Ecto neural progenitor cell (in vitro differentiated cells): Measurements from ENCODE around the gene SSTR5.

Experiments
- DNase-seq: peaks from one replicate; pipeline ENCODE4 v3.0.0-alpha.2; 2018; ENCODE audit warnings: low spot score

Gene SSTR5

DNA sequence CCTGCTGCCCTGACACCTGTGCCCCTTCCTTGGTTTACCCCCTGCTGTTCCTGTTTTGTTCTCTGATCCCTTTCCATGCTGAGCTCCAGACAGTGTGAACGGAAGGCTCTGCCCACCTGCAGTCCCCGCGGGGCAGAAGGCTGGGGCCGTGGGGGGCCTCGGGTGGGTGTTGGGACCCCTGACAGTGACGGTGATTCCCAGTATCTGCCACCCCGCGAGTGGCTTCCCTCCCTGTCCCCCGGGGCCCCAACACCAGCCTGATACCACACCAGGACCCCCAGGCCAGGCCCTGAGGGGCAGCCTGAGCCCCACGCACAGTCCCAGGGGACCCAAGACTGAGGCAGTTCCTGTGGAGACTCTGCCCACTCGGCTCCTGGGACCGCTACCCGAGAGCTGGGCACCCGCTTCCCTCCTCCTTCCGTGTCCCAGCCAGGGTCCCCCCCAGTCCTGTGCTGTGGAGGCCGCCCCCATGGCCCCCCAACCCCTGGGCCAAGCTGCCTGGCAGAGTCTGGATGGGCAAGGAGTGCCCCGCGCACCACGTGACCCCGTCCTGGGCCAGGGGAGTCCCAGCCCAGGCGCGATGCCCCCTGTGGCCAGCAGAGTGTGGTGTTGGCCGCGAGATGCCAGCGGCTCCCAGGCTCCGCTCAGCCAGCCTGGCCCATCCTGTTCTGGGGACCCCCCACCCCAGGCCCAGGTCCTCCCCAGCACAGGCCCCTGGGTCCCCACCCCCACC is 33.5 kb downstream of the SSTR5 start:
- peak; percentile 88 for DNase-seq

DNA sequence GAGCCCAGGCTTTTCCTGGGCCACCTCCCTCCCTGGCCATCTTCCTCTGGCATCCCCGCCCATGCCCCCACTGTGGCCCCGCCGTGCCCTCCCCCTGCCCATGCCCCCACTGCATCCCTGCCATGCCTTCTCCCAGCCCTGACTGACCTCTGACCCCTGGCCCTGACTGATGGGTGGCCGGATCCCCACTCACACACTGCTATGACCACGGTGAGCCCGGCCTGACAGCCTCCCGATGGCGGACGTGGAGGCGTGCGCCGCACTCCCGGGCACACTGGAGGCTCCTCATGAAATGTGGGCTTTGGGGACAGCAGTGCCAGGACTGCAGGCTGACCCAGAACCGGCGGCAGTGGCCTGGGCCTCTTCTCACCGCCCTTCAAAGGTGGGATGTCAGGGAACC is 34.1 kb downstream of the SSTR5 start:
- DNase-seq, result no peak

DNA sequence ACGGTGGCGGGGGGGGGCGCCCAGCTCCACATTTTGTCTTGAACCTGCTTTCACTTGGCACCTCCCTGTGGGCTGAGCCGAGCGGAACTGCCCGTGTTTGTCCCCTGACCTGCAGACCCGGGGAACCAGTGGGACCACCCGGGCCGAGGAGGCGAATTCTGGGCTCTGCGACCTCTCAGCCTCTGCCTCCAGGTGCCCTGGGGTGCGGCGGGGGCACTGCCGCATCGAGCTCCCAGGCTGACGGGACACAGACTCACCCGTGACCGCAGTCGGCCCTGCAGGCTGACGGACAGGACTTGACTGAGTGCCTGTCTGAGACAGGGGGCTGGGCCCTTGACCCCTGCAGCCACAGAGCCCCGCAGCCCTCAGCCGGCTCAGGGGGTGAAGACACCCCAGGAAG is 34.6 kb downstream of the SSTR5 start:
- no peak for DNase-seq

DNA sequence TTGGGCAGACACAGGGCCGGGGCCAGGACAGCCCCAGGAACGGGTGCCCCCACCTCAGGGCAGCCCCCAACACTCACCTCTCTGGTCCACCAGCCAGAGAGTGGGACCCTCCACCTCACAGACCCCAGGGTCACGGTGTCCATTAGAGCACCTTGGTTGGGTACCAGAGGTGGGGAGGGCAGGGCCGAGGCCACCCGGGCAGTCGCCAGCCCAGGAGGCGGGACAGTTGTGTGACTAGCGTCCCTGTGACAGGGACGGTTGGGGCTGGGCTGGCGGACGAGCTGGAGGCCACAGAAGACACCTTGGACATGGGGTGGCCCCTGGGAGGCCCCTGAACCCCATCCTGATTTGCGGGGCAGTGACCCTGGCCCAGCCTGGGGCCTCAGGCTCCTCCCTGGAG is 35.2 kb downstream of the SSTR5 start:
- no peak for DNase-seq

DNA sequence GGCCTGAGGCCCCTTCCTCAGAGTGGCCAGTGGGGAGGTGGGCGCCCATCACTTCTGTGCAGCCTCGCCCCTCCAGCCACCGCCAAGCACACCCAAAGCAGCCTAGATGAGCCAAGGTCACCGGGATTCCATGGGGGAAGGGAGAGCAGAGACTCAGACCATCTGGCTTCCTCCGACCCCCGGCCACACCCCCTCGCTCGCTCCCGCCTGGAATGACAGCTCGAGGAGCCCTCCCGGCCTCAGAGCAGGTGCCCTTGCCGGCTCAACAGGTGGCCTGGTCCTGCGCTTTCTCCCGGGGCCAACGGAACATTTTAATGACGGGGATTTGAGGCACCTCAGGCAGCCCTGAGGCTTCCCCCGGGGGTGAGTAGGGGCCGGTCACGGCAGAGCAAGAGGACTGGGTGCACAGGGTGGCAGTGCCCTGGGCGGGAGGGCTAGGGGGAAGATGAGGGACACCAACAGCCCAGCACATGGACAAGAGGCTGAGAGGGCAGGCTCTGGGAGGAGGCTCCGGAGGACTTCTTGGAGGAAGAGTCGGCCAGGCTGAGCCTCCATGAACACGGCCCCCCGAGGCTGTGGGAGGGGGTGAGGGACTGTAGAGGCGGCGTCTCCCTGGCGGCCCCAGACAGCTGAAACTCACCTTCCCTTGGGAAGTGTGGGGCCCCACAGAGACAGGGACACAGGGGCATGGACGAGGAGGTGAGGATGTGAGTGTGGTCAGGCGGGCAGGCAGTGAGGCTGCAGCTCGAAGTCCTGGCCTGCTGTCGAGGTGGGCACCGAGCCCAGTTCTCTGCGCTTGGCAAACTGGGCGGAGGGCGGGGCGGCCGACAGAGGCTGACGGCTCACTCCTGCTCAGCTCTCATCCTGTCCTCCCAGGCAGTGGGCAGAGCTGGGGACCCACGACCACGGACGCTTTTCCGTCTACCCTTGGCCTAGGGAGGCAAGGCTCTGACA is 36.0 kb downstream of the SSTR5 start:
- DNase-seq, result no peak

DNA sequence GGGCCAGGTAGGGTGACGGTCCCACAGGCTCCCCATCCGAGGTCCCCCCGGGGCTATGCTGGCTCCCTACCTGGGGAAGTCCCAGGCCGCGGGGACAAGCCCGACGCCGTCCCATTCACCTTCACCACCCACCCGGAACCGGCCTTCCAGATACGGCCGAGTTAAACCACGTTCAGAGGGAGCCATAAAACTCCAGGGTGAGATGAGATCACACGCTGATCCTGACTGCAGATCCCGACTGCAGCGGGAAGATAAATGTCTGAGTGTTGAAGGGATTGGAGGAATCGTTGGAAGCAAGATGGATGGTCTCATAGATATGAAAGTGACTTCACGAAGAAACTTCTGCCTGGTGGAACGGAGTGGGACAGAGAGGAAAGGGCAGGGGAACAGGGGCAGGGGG is 37.1 kb downstream of the SSTR5 start:
- DNase-seq, result no peak

DNA sequence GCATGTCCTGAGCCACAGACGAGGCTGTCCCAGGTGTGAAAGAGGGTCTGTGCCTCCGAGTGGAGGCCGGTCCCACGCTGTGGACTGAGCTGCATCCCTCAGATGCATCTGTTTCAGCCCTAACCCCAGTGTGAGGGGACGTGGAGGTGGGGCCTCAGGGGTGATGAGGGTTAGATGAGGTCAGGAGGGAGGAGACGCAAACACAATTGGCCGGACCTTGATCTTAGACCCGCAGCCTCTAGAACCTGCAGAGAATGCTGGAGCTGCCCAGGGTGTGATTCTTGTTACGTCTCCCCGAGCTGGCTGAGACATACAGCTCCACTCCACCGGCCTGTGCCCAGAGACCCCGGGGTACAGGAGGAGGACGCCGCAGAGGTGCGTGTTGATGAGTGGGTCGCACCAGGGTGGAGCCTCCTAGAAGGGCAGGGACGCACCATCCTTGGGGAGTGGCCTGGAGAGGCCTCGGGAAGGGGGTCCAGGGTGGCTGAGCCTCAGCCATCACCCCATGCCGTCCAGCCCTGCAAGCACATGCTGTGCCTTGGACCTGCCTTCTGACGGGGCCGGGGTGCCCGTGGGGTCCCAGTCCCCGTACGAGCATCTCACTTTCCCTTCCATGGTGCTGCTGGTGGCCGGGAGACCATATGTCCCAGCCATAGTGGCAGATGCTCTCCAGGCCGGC is 40.1 kb downstream of the SSTR5 start:
- no peak for DNase-seq

DNA sequence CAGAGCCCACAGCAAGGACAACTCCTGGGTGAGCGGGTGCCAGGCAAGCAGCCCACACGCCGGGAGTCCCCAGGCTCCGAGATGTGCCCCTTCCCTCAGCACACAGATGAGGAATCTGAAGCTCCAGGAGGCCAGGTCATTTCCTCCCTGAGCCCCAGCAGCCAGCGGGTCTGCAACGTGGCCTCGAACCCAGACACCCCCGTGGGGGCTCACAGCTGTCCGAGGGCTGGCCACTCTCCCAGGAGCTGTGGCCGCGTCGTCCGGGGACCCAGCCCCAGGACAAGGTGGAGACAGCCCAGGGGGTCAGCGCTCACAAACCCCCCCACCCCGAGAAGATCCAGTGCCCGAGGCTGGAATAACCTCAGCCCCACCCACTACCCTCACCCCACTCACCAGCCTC is 40.9 kb downstream of the SSTR5 start:
- DNase-seq, result no peak

DNA sequence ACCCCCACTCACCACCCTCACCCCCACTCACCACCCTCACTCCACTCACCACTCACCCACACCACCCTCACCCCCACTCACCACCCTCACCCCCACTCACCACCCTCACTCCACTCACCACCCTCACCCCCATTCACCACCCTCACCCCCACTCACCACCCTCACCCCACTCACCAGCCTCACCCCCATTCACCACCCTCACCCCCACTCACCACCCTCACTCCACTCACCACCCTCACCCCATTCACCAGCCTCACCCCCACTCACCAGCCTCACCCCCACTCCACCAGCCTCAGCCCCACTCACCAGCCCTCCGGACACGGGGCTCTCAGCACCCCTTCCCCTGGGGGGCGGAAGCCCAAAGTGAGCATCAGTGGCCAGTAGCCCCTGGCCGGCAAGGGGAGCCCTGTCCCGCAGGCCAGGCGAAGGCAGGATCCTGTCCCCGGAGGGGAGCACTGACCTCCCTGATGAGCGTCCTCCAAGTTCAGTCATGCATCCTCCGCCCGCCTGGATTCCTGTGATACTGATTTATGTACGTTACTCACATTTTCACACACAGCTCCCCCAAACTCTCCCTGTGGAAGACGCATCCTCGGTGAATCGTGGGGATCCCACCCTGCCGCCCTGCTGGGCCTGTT is 41.5 kb downstream of the SSTR5 start:
- no peak for DNase-seq

DNA sequence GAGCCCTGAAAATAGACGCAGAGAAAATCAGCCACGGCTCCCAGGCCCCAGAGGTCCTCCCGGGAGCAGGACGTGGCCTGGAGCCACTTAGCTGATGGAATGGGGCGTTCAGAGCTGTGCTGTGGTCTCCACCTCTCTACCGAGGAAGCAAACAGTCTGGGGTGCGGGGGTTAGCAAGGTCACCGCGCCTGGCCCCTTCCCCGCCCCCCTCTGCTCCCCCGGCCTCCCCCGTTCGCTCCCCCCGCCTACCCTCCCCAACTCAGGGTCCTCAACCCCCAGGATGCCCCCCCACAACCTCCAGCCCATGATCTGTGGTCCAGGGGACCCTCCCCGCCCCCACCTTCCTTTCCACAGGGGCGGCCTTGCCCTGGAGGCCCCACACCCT is 44.1 kb downstream of the SSTR5 start:
- no peak for DNase-seq

DNA sequence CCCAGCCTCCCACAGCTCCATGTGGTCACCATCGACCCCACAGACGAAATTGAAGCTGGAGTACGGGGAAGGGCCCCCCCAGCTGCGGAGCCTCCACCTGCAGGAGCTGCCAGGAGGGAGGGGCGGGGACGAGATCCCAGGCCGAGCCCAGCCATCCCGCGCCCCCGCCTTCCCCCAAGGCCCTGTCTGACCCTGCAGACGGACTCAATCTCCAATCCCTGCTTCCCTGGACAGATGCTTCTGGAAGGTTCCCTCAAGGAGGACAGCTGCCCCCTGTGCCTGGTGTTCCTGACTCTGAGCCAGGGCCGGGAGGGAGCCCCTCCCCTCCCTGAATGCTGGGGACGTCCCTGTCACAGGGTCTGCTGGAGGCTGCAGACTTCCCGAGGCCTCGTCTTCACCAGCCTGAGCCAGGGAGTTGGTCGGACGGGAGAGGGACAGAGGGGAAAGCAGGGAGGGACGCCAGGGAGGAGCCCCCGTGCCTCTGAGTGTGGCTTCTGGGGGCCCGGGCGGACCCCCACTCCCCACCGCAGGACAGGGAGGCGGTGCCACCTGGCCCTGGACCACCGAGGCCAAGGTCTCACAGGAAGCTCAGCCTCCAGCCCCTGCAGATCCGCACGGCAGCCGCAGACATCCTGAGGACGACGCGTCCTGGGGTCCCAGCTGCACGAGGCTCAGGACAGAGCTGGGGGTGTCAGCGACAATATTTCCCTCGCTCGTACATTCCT is 44.8 kb downstream of the SSTR5 start:
- no peak for DNase-seq

DNA sequence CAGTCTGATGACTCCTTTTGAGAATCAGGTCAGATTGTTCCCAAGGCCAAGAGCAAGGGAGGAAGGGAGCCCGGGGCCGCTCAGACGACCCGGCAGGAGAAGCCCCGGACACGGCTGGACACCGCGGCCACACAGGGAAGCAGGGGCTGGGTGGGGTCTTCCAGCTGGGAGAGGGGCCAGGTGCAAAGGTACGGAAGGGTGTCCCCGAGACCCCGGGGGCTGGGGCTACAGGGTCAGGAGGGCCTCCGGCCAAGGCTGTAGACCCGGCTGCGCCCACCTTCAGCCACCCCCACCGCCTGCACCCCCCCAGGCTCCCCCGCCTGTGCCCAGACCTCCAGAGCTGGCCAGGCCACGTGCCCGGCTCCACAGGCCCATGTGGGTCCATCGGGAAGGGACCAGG is 45.4 kb downstream of the SSTR5 start:
- DNase-seq, result no peak

DNA sequence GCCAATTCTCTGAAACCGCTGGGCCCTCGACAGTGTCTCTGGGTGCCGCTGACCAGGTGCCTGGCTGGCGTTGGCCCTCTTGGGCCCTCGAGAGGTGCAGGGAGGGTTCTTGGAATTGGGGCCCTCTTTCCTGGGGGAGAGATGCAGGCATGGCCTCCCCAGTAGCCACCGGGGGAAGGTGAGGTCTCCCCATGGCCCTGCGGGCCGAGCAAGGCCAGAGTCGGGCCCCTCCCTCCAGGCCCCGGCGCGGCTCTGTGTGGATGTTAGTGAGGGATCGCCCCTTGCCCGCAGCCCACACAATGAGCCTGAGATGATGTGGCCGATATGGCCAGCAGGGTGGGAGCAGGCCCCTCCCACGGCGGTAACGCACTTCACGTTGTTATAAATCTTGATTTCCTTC is 46.6 kb downstream of the SSTR5 start:
- DNase-seq, result no peak

DNA sequence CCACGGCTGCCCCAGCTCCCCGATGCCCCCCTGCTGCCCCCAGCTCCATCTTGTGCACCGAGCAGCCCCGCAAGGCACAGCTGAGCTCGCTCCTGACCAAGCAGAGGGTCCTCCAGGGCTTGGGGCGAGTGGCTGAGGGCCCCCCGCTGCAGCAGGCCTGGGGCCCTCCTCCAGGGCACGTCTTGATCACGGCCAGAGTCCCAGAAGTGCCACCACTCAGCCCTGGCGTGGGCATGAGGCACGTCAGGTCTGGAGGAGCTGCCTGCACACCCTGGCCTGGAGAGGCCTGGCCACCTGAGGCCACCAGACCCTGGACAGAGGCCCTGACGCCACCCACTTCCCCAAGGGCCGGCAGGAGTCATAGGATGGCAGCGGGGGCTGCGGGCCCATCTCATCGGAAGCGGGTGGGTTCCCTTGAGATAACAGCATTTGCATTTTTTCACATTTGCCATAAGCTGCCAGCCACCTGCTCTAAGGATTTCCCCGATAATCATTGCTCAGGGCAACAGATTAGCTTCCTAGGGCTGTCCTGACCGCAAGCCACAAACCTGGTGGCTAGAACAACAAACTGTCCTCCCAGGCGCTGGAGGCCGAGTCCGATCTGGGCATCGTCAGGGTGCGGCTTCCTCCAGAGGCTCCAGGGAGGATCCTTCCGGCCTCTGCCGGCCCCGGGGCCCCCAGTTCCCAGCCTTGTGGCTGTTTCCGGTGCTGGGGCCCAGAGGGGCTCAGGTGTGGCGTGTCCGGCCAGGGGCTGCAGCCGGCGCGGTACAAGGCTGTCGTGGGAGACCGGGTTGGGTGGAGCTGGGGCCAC is 47.4 kb downstream of the SSTR5 start:
- no peak for DNase-seq

DNA sequence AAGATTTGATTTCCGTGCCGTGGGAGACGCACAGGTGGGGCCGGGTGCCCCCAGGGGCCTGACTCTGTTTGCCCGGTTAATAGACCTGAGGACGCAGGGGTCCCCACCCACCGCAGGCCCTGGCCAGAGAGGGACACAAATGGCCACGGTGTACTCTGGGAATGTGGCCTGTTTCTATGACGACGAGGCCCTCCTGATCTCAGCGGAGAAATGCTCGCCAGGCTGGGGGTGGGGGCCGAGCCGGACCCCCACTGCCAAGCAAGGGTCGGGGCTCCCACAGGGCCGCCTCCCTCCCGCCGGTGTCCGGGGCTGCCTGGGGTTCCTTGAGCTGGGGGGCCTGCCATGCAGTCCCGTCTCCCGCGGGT is 48.0 kb downstream of the SSTR5 start:
- DNase-seq, result no peak

DNA sequence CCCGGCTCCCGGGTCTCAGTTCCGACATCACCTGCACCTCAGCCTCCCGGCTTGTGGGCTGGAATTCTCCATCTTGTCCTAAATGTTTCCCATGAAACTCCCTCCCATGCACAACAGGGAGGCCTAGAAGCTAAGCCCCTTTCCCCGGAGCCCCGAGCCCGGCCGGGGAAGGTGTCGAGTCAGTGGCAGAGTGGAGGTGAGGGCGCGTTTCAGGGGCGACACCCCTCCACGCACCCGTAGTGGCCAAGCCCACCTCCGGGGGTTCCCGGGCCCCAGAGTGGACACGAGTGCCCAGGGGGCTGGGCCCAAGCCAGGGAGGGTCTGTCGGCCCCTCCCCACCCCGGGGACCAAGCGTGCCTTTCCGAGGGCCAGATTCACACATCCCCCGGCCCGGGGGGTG is 48.5 kb downstream of the SSTR5 start:
- no peak for DNase-seq

DNA sequence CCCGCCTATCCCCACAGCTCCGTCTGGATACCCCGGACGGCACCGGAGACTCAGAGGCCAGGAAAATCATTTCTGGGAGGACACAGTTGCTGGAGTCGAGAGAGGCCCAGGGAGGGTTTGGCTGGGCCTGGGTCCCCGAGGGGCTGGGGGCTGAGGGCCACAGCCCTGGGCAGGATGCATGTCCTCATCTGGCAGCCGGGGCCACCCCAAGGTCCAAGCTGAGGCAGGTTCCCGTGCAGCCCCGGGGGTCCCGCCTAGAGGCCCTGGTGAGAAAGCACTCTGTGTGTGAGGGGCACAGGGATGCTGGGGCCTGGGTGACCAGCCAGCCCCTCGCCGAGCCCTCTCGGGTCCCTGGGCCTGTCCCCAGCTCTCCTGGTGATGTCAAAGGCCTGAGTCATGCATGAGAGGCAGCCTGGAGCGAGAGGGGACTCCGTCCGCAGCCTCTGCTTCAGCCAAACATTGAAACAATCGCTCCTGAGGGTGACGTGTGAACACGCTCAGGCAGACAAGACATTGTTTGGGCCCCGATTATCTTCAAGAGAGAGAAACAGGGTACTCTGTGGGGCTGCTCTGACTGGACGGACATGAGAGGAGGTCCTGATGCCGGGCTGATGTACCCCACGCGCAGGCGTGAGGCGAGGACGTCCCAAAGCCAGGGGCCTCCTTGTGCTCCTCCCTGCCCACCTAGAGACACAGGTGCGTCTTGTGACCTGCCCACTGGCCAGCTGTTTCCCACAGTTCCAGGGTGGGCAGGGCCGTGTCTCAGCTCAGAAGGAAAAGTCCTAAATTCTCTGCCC is 49.3 kb downstream of the SSTR5 start:
- no peak for DNase-seq

DNA sequence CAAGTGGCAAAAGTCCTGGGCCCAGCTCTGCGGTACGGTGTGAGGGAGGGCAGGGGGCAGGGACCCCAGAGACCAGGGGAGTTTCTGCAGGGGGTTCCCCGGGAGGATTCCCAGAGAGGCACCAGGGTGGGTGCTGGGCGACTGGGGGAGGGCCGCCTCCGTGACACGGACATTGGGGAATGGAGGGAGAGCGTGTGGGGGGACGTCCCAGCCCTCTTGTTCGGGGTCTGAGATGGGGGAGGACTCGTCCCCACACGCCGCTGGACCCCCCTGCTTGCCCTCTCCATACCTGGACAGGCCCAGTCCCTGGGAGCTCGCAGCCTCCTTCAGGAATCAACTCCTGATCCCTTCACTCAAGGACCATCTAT is 49.8 kb downstream of the SSTR5 start:
- DNase-seq, result no peak

DNA sequence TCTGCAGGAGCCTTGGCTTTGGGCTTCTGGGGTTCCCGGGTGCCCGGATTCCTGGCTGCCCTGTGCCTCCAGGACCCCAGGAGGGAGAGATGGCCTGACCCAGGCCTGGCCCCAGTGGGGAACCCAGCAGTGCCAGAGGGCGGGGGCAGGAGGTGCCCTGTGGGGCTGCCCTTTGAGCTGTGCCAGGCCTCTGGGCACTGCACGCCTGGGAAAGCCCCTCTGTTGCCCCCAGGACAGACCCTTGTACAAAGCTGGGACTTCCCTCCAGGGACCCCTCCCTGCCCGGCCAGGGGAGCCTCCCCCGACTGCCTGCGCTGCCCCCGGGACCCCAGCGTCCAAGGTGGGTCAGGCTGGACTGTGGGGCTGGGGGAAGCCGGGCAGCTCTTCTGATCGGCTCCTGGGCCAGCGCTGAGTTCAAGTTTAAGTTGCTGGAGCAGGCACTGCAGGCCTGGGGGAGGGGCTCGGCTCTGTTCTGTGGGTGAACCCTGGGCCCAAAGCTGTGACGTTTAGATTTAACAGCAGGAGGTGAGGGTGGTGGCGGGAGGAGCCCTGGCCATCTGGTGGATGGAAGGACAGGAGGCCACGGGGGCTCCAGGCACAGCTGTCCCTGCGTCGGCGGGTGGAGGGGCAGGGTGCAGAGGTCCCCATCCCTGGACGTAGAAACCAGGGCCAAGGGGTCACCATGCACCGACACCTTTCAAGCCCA is 51.1 kb downstream of the SSTR5 start:
- DNase-seq, result no peak

DNA sequence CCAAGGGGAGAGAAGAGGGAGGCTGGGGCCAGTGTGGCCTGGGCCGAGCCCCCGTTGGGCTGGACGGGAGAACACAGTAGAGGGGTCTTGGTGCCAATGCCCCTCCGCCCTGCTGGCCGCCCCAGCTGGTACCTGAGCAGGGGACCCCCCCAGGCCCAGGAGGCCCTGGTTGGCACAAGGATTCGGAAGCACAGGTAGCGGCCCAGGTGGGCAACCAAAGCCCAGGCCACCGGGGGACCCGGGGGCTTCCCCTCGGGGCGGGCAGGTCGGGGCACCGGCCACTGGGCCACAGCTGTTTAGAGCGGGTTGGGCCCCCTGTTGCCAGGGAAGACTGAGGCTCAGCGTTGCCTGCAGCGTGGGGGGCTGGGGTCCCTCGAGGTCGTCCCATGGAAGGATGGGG is 51.7 kb downstream of the SSTR5 start:
- DNase-seq, result no peak
